SK-N-SH treated with all-trans-retinoic acid at 6 μM for 48 hours (cell line): Measurements from ENCODE around the gene LMO7.

Experiments used
- ATAC-seq: fragments of 200-7000 bp; cut with Tn5 transposase; 3 replicates; pipeline ENCODE4 v1.9.1; 2020; ENCODE audit warnings: mild to moderate bottlenecking, moderate library complexity
- ARNTL ChIP-seq: fragments of 450-650 bp; formaldehyde crosslinking; IDR thresholded peaks from 2 replicates; pipeline ENCODE4 v1.5.0; 2020; ENCODE audit warnings: low read depth, mild to moderate bottlenecking, moderate library complexity, borderline replicate concordance
- BACH2 ChIP-seq: fragments of 250-450 bp; sonication (Bioruptor Pico); IDR thresholded peaks from 2 replicates; pipeline ENCODE4 v1.9.0; 2021; ENCODE audit warnings: mild to moderate bottlenecking, borderline replicate concordance
- CREB5 ChIP-seq: fragments of 250-450 bp; sonication (Bioruptor Pico); IDR thresholded peaks from 2 replicates; pipeline ENCODE4 v1.5.1; 2020; ENCODE audit warnings: low read depth, mild to moderate bottlenecking, moderate library complexity
- CSDC2 ChIP-seq: fragments of 250-450 bp; sonication (Bioruptor Pico); IDR thresholded peaks from 2 replicates; pipeline ENCODE4 v1.5.0; 2020; ENCODE audit warnings: mild to moderate bottlenecking, moderate library complexity
- CSRNP3 ChIP-seq: fragments of 250-450 bp; sonication (Bioruptor Pico); IDR thresholded peaks from 2 replicates; pipeline ENCODE4 v1.5.1; 2021; ENCODE audit warnings: mild to moderate bottlenecking, moderate library complexity
- ESRRG ChIP-seq: fragments of 250-450 bp; sonication (Bioruptor Pico); IDR thresholded peaks from 2 replicates; pipeline ENCODE4 v1.6.1; 2021; ENCODE audit warnings: mild to moderate bottlenecking
- GLIS3 ChIP-seq: fragments of 250-450 bp; sonication (Bioruptor Pico); IDR thresholded peaks from 2 replicates; pipeline ENCODE4 v1.5.0; 2020; ENCODE audit warnings: mild to moderate bottlenecking, moderate library complexity
- ISL1 ChIP-seq: fragments of 250-450 bp; sonication (Bioruptor Pico); IDR thresholded peaks from 2 replicates; pipeline ENCODE4 v2.1.2; 2022; ENCODE audit warnings: mild to moderate bottlenecking, moderate library complexity
- OSR1 ChIP-seq: fragments of 250-450 bp; sonication (Bioruptor Pico); IDR thresholded peaks from 2 replicates; pipeline ENCODE4 v1.8.0; 2022; ENCODE audit warnings: moderate library complexity, mild to moderate bottlenecking, inconsistent platforms
- POU6F1 ChIP-seq: fragments of 250-450 bp; sonication (Bioruptor Pico); IDR thresholded peaks from 2 replicates; pipeline ENCODE4 v1.8.0; 2021; ENCODE audit warnings: low read depth, mild to moderate bottlenecking, moderate library complexity, borderline replicate concordance
- PPARA ChIP-seq: fragments of 250-450 bp; sonication (Bioruptor Pico); IDR thresholded peaks from 2 replicates; pipeline ENCODE4 v1.5.0; 2020; ENCODE audit warnings: mild to moderate bottlenecking, borderline replicate concordance
- RARB ChIP-seq: fragments of 250-450 bp; sonication (Bioruptor Pico); IDR thresholded peaks from 2 replicates; pipeline ENCODE4 v1.8.0; 2021; ENCODE audit warnings: mild to moderate bottlenecking, moderate library complexity
- SNAI2 ChIP-seq: fragments of 250-450 bp; sonication (Bioruptor Pico); IDR thresholded peaks from 2 replicates; pipeline ENCODE4 v1.5.0; 2020; ENCODE audit warnings: mild to moderate bottlenecking, moderate library complexity
- TCF4 ChIP-seq: fragments of 250-450 bp; sonication (Bioruptor Pico); IDR thresholded peaks from 2 replicates; pipeline ENCODE4 v1.8.0; 2021; ENCODE audit warnings: mild to moderate bottlenecking, moderate library complexity, borderline replicate concordance
- TOX ChIP-seq: fragments of 250-450 bp; sonication (Bioruptor Pico); IDR thresholded peaks from 2 replicates; pipeline ENCODE4 v1.8.0; 2021; ENCODE audit warnings: mild to moderate bottlenecking, moderate library complexity, borderline replicate concordance
- TSHZ2 ChIP-seq: fragments of 250-450 bp; sonication (Bioruptor Pico); IDR thresholded peaks from 2 replicates; pipeline ENCODE4 v1.5.0; 2020; ENCODE audit warnings: mild to moderate bottlenecking, moderate library complexity
- ZC3H10 ChIP-seq: fragments of 250-450 bp; sonication (Bioruptor Pico); IDR thresholded peaks from 2 replicates; pipeline ENCODE4 v1.5.1; 2021; ENCODE audit warnings: mild to moderate bottlenecking, moderate library complexity
- ZFP3 ChIP-seq: fragments of 250-450 bp; sonication (Bioruptor Pico); IDR thresholded peaks from 2 replicates; pipeline ENCODE4 v1.5.0; 2020; ENCODE audit warnings: mild to moderate bottlenecking, moderate library complexity
- ZFP30 ChIP-seq: fragments of 450-650 bp; formaldehyde crosslinking; IDR thresholded peaks from 2 replicates; pipeline ENCODE4 v1.5.0; 2022; ENCODE audit warnings: mild to moderate bottlenecking, moderate library complexity
- ZNF565 ChIP-seq: fragments of 450-650 bp; formaldehyde crosslinking; conservative IDR thresholded peaks from 2 replicates; pipeline ENCODE4 v1.5.0; 2020; ENCODE audit warnings: low read depth, mild to moderate bottlenecking, moderate library complexity
- ZNF70 ChIP-seq: fragments of 450-650 bp; formaldehyde crosslinking; IDR thresholded peaks from 2 replicates; pipeline ENCODE4 v1.5.0; 2020; ENCODE audit warnings: mild to moderate bottlenecking, moderate library complexity
- ZNF8 ChIP-seq: fragments of 450-650 bp; formaldehyde crosslinking; IDR thresholded peaks from 2 replicates; pipeline ENCODE4 v1.5.0; 2020; ENCODE audit warnings: mild to moderate bottlenecking, moderate library complexity

LMO7 gene

GRCh38 chr13:75864718-75865117 lies 228.6 kb downstream of the LMO7 start (continued):
- TF ChIP-seq OSR1 (CRISPR knock-in tag) (no peak), CREB5 (CRISPR knock-in tag) (no peak)

- no peak for TF ChIP-seq SNAI2
- no peak for TF ChIP-seq ARNTL (CRISPR knock-in tag)
- TF ChIP-seq ZFP30 (CRISPR knock-in tag) = no peak
- no peak for TF ChIP-seq PPARA (CRISPR knock-in tag)
- no peak for TF ChIP-seq OSR1 (CRISPR knock-in tag)
- no peak for TF ChIP-seq ZNF565 (CRISPR knock-in tag)
- no peak for TF ChIP-seq RARB (CRISPR knock-in tag)
- TF ChIP-seq ZNF8 (CRISPR knock-in tag) = no peak
- TF ChIP-seq ESRRG = no peak
- no peak for TF ChIP-seq TOX
- no peak for TF ChIP-seq ZNF70
- TF ChIP-seq ZFP3 (CRISPR knock-in tag) = no peak
- TF ChIP-seq BACH2 (CRISPR knock-in tag) = no peak
- no peak for TF ChIP-seq TCF4
- no peak for TF ChIP-seq ISL1
- no peak for TF ChIP-seq TSHZ2 (CRISPR knock-in tag)
- TF ChIP-seq, all 23 proteins: peak for 0
- no peak for ATAC-seq
Observed at GRCh38 chr13:75867379-75868117, 231.4 kb downstream of the LMO7 start.

GRCh38 chr13:75869981-75870380 lies 233.9 kb downstream of the LMO7 start:
- ATAC-seq = peak; percentile 5; the same call in 2 of the 3 replicates
- TF ChIP-seq ESRRG = no peak
- no peak for TF ChIP-seq OSR1 (CRISPR knock-in tag)
- no peak for TF ChIP-seq POU6F1 (CRISPR knock-in tag)
- no peak for TF ChIP-seq CREB5 (CRISPR knock-in tag)
- TF ChIP-seq, all 23 proteins: peak for 0

- peak; percentile 26 for ATAC-seq
- no peak for TF ChIP-seq CSRNP3 (CRISPR knock-in tag)
- no peak for TF ChIP-seq ARNTL (CRISPR knock-in tag)
- no peak for TF ChIP-seq ZC3H10 (CRISPR knock-in tag)
- TF ChIP-seq CSDC2 (CRISPR knock-in tag) = no peak
- TF ChIP-seq SNAI2 = no peak
- TF ChIP-seq ZNF70 = no peak
- TF ChIP-seq BACH2 (CRISPR knock-in tag) = no peak
- no peak for TF ChIP-seq OSR1 (CRISPR knock-in tag)
- TF ChIP-seq ZNF565 (CRISPR knock-in tag) = no peak
- TF ChIP-seq TOX = no peak
- TF ChIP-seq ISL1 = no peak
- no peak for TF ChIP-seq TSHZ2 (CRISPR knock-in tag)
- TF ChIP-seq TCF4 = no peak
- TF ChIP-seq ZFP3 (CRISPR knock-in tag) = no peak
- TF ChIP-seq ESRRG = no peak
- TF ChIP-seq GLIS3 (CRISPR knock-in tag) = no peak
Observed at GRCh38 chr13:75870397-75870903, 234.3 kb downstream of the LMO7 start.
